ENCODE results near the gene PTP4A2.

Gene PTP4A2

GRCh38 chr1:31932491-31933316 is 5.5 kb downstream of the PTP4A2 start:
- H3K4me3 ChIP-seq (ENCODE audit: low read depth, low read length): no peak overlapping the region
- ChIA-PET CTCF (interaction anchor here (1.0 to 3.6 kb wide), 4 partner anchors 24 to 33 kb away, joined by 3 to 24 read pairs (median 10); no protein-coding TSS in a partner anchor), POLR2A (interaction anchor here (0.7 kb wide), 1 partner anchor 868 kb away, joined by 4 read pairs; no protein-coding TSS in a partner anchor)
- TF ChIP-seq, protein P1, sequence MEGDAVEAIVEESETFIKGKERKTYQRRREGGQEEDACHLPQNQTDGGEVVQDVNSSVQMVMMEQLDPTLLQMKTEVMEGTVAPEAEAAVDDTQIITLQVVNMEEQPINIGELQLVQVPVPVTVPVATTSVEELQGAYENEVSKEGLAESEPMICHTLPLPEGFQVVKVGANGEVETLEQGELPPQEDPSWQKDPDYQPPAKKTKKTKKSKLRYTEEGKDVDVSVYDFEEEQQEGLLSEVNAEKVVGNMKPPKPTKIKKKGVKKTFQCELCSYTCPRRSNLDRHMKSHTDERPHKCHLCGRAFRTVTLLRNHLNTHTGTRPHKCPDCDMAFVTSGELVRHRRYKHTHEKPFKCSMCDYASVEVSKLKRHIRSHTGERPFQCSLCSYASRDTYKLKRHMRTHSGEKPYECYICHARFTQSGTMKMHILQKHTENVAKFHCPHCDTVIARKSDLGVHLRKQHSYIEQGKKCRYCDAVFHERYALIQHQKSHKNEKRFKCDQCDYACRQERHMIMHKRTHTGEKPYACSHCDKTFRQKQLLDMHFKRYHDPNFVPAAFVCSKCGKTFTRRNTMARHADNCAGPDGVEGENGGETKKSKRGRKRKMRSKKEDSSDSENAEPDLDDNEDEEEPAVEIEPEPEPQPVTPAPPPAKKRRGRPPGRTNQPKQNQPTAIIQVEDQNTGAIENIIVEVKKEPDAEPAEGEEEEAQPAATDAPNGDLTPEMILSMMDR (IDR thresholded peaks at IDR 0.05; ENCODE audit: insufficient read depth, low read length, missing control alignments): no peak
- no peak for DNase-seq (ENCODE audit: low read depth, low spot score)

GRCh38 chr1:31931593-31932225 is 6.5 kb downstream of the PTP4A2 start:
- TF ChIP-seq, protein P1 (IDR thresholded peaks at IDR 0.05; ENCODE audit: insufficient read depth, low read length, missing control alignments): no peak
- CTCF ChIA-PET: interaction anchor here (1.0 to 1.6 kb wide), 4 partner anchors 18 to 143 kb away, joined by 3 to 15 read pairs (median 3); no protein-coding TSS in a partner anchor
- POLR2A ChIA-PET: no interaction called here
- no peak overlapping the region for H3K4me3 ChIP-seq (ENCODE audit: low read depth, low read length)
- DNase-seq (ENCODE audit: low read depth, low spot score): no peak

GRCh38 chr1:31930836-31931592 is 7.2 kb downstream of the PTP4A2 start:
- CTCF ChIA-PET: interaction anchor here (0.6 to 1.6 kb wide), 5 partner anchors 17 to 283 kb away, joined by 3 to 15 read pairs (median 3); no protein-coding TSS in a partner anchor
- H3K4me3 ChIP-seq (ENCODE audit: low read depth, low read length): no peak overlapping the region
- DNase-seq (ENCODE audit: low read depth, low spot score): no peak
- TF ChIP-seq, protein P1 (IDR thresholded peaks at IDR 0.05; ENCODE audit: insufficient read depth, low read length, missing control alignments): no peak
- POLR2A ChIA-PET: no interaction called here

GRCh38 chr1:31927661-31927980 is 10.5 kb downstream of the PTP4A2 start:
- TF ChIP-seq, protein P1 (IDR thresholded peaks at IDR 0.05; ENCODE audit: insufficient read depth, low read length, missing control alignments): no peak
- DNase-seq (ENCODE audit: low read depth, low spot score): no peak
- CTCF ChIA-PET: interaction anchor here (0.6 to 1.8 kb wide), 2 partner anchors 12 to 37 kb away, joined by 3 to 5 read pairs; no protein-coding TSS in a partner anchor
- H3K4me3 ChIP-seq (ENCODE audit: low read depth, low read length): no peak overlapping the region
- POLR2A ChIA-PET: no interaction called here

GRCh38 chr1:31926853-31927660 is 11.1 kb downstream of the PTP4A2 start:
- CTCF ChIA-PET: interaction anchor here (0.6 to 1.8 kb wide), 4 partner anchors 8 to 37 kb away, joined by 3 to 8 read pairs (median 4); no protein-coding TSS in a partner anchor
- DNase-seq (ENCODE audit: low read depth, low spot score): no peak
- TF ChIP-seq, protein P1 (IDR thresholded peaks at IDR 0.05; ENCODE audit: insufficient read depth, low read length, missing control alignments): no peak
- POLR2A ChIA-PET: no interaction called here
- H3K4me3 ChIP-seq (ENCODE audit: low read depth, low read length): no peak overlapping the region
